Retinal pigment epithelial cell (primary cell): ENCODE data around the gene ZNF283.
A peak's percentile ranks its signal among the peaks of the same experiment; 100 is the strongest.
"Not testable (repeated sequence)": the region's sequence is repeated elsewhere in the genome, so short reads cannot be mapped to it uniquely, and the experiment has no call there.

Experiments used
- DNase-seq: peaks from one replicate; pipeline ENCODE4 v3.0.0-alpha.2; 2010; ENCODE audit warnings: low read depth
- H3K4me3 ChIP-seq: 2 replicates; pipeline ENCODE4 v1.5.1; 2011; ENCODE audit warnings: mild to moderate bottlenecking, low read length, control low read depth, moderate library complexity
- TF ChIP-seq, protein P1 (sequence below): conservative IDR thresholded peaks from 2 replicates; pipeline ENCODE4 v1.5.1; 2011; ENCODE audit warnings: low read depth, low read length, control low read depth, inconsistent platforms

The ZNF283 gene

DNA sequence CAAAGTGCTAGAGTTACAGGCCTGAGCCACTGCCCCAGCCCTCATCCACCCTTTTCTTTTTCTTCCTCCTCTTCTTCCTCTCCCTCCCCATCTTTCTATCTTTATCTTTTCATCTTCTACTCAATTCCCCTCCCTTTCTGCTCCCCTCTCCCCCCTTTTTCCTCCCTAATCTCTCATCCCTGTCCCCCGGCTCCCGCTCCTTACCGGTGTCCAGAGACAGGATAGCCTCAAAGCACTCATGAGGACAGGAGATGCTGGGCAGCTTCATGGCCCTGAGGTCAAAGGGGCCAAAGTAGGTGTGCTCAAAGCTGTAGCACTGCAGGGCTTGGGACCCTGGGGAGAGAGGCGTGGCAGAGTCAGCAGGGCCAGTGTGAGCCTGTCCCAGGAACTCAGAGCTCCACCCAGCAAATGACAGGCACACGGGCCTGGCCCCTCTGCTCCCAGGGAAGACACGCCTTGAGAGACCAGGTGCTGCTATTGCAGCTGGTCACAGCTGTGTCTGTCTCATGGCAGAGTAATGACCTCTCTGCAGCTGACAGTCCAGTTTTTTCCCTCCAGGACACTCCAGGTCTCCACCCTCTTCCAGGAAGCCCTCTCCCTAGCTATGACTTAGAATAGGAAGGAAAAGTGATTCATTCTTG, 27.5 kb upstream of the ZNF283 start:
- TF ChIP-seq, protein P1, sequence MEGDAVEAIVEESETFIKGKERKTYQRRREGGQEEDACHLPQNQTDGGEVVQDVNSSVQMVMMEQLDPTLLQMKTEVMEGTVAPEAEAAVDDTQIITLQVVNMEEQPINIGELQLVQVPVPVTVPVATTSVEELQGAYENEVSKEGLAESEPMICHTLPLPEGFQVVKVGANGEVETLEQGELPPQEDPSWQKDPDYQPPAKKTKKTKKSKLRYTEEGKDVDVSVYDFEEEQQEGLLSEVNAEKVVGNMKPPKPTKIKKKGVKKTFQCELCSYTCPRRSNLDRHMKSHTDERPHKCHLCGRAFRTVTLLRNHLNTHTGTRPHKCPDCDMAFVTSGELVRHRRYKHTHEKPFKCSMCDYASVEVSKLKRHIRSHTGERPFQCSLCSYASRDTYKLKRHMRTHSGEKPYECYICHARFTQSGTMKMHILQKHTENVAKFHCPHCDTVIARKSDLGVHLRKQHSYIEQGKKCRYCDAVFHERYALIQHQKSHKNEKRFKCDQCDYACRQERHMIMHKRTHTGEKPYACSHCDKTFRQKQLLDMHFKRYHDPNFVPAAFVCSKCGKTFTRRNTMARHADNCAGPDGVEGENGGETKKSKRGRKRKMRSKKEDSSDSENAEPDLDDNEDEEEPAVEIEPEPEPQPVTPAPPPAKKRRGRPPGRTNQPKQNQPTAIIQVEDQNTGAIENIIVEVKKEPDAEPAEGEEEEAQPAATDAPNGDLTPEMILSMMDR, result no peak
- no peak for DNase-seq
- no peak overlapping the region for H3K4me3 ChIP-seq

DNA sequence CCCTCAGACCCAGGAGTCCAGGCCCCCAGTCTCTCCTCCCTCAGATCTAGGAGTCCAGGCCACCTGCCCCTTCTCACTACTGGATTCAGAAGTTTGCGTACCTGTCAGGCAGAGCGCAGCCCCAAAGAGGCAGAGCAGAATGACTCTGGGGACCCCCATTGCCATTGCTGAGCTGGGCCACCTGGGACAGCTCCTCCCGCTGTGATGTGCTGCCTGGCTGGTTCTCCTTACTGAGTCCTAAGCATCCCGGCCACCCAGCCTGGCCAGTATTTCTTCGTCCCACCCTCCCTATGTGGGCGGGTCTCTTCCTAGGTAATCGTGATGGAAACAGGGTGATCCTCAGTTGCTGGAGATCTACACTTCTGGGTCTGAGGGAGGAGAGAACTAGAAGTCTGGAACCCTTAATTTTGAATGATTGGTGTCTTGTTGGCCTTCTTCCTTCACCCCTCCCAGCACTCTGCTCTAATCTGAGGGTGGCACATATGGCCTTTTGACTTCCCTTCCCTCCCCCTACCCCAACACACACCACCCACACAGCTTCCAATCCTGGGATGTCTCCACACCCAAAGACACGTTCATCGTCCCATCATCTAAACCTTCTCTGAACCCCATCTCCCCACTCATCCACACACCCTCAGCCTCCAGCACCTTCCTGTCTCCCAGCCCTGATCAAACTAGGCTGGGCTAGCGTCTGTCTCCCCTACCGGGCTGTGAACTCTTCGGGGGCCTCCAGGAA, 24.7 kb upstream of the ZNF283 start, which contains the start of gene LYPD5:
Gene LYPD5 (minus strand): TSS at position 232 of the 736 bp plus-strand sequence. CDS start 67 bp downstream, at position 165.
- no peak within 1 kb of the TSS for H3K4me3 ChIP-seq
- TF ChIP-seq, protein P1, result no peak
- DNase-seq, result no peak

DNA sequence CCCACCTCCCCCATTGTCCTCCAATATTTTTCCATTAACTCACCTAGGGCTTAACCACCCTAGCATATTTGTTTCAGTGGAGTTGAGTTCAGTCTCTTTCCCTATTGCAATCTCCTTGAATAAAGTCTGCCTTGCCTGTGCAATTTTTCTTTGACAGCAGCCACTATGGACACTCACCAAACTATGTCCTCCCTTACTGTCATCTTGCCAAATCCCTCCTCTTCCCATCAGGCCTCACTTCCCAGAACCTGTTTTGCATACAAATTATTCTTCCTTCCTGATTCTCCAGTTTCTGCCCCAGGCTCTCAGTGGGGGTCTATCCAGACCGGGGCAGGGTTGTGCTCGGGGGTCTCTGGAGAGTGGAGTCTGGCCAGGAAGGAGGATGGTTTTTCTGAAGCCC, 22.7 kb upstream of the ZNF283 start:
- no peak for DNase-seq
- no peak overlapping the region for H3K4me3 ChIP-seq
- TF ChIP-seq, protein P1, result no peak

DNA sequence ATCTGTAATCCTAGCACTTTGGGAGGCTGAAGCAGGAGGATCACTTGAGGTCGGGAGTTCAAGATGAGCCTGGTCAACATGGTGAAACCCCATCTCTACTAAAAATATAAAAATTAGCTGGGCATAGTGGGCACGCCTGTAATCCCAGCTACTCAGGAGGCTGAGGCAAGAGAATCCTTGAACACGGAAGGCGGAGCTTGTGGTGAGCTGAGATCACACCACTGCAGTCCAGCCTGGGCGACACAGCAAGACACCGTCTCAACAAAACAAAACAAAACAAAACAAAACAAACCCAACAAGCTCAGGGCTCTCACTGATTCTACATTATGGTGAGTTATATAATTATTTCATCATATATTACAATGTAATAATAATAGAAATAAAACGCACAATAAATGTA, 20.7 kb upstream of the ZNF283 start:
- H3K4me3 ChIP-seq, DNase-seq: not testable (repeated sequence)

DNA sequence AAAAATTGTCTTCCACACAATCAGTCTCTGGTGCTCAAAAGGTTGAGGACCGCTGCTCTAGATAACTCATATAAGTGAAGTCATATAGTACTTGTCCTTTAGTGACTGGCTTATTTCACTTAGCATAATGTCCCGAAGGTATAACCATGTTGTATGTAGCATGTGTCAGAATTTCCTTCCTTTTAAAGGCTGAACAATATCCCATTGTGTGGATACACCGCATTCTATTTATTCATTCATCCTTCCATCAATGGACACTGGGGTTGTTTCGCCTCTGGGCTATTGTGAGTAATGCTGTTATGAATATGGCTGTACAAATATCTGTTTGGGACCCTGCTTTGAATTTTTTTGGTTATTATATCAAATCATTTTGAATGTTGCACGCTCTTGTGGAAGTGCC, 20.3 kb upstream of the ZNF283 start:
- no peak for DNase-seq

DNA sequence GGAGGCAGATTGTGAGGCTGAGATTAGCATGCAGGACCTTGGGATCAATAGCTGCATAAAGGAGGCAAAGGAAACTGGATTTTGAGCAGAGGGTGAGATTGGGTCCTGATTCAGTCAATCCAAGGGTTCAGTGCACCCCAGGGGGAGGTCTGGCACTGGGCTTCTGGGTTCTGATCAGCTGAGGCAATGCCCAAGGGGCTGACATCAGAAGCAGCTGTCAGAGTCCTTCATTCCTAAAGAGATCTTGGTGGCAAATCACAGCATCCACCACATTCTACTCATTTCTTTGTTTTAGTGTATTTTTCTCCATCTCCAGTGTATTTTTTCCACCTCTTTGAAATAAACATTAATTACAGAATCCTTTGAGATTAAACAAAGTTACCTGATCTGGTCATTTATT, 19.5 kb upstream of the ZNF283 start:
- TF ChIP-seq, protein P1, result no peak
- no peak for DNase-seq
- no peak overlapping the region for H3K4me3 ChIP-seq

More for the DNA sequence above, 20.3 kb upstream of the ZNF283 start:
- no peak overlapping the region for H3K4me3 ChIP-seq
- TF ChIP-seq, protein P1, result no peak

DNA sequence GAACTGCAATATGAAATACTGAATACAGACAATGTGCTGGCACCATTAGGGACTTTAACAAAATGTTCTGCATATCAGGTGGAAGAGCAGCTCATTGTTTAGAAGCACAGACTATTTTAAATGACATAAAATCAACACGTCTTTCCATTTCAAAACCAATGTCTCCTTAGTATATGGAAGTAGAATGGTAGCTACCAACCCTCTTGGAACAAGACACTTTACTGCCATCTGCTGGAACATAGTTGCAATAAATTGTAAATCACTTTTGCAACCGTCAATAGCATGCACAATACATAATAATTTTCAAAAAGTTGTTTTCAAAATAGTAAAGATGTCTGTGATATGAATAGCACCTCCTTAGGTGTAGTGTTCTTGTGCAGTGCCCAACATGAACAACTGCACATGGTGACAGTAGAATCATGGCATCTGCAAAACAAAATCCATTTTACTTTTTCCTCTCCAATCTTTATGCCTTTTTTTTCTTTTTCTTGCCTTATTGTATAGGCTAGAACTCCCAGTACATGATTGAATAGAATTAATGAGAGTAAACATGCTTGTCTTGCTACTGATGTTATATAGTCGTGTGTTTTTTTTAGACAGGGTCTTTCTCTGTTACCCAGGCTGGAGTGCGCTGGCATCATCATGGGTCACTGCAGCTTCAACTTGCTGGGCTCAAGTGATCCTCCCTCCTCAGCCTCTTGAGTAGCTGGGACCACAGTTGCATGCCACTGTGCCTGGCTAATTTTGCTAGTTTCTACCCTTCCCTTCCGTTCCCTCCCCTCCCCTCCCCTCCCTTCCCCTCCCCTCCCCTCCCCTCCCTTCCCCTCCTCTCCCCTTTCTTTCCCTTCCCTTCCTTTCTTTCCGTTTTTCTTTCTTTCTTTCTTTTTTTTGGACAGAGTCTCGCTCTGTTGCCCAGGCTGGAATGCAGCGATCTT, 17.1 kb upstream of the ZNF283 start:
- no peak for DNase-seq
- H3K4me3 ChIP-seq, result no peak overlapping the region
- TF ChIP-seq, protein P1, result peak; percentile 57
